Ishikawa (cell line): ENCODE results near the gene LIMK1.

Source experiments
- CEBPB ChIP-seq: IDR thresholded peaks from 2 replicates; pipeline ENCODE4 v1.6.1; 2012
- CREB1 ChIP-seq: IDR thresholded peaks from 2 replicates; pipeline ENCODE4 v1.6.1; 2012; ENCODE audit warnings: low read depth
- EGR1 ChIP-seq: IDR thresholded peaks from 2 replicates; pipeline ENCODE4 v1.6.1; 2012
- EP300 ChIP-seq: IDR thresholded peaks from 2 replicates; pipeline ENCODE4 v1.6.1; 2012; ENCODE audit warnings: borderline replicate concordance
- FOXM1 ChIP-seq: IDR thresholded peaks from 2 replicates; pipeline ENCODE4 v1.6.1; 2012; ENCODE audit warnings: low read depth, borderline replicate concordance
- MAX ChIP-seq: IDR thresholded peaks from 2 replicates; pipeline ENCODE4 v1.6.1; 2012
- NFIC ChIP-seq: IDR thresholded peaks from 2 replicates; pipeline ENCODE4 v1.6.1; 2012
- RAD21 ChIP-seq: IDR thresholded peaks from 2 replicates; pipeline ENCODE4 v1.6.1; 2012; ENCODE audit warnings: low read depth
- REST ChIP-seq: IDR thresholded peaks from 2 replicates; pipeline ENCODE4 v1.6.1; 2012; ENCODE audit warnings: low read depth, mild to moderate bottlenecking
- TAF1 ChIP-seq: IDR thresholded peaks from 2 replicates; pipeline ENCODE4 v1.6.1; 2012; ENCODE audit warnings: low read depth, mild to moderate bottlenecking
- TCF12 ChIP-seq: IDR thresholded peaks from 2 replicates; pipeline ENCODE4 v1.6.1; 2012; ENCODE audit warnings: low read depth
- TEAD4 ChIP-seq: IDR thresholded peaks from 2 replicates; pipeline ENCODE4 v1.6.1; 2012
- USF1 ChIP-seq: IDR thresholded peaks from 2 replicates; pipeline ENCODE4 v1.6.1; 2012
- YY1 ChIP-seq: IDR thresholded peaks from 2 replicates; pipeline ENCODE4 v1.6.1; 2012; ENCODE audit warnings: low read depth
- ZBTB7A ChIP-seq: IDR thresholded peaks from 2 replicates; pipeline ENCODE4 v1.6.1; 2012; ENCODE audit warnings: low read depth

Gene LIMK1

GRCh38 chr7:74083117-74083876 lies at the start of gene LIMK1:
Gene LIMK1 (plus strand): TSS chr7:74083804. CDS start chr7:74083991, 187 bp downstream.
- TF ChIP-seq TAF1, result peak; percentile 41; the same call in 1 of the 2 replicates
- TF ChIP-seq MAX, result peak; percentile 81
- no peak for TF ChIP-seq REST
- TF ChIP-seq EP300, result no peak

- TF ChIP-seq RAD21, result no peak
- TF ChIP-seq YY1, result no peak
- TF ChIP-seq MAX, result no peak
- TF ChIP-seq CEBPB, result no peak
- TF ChIP-seq TAF1, result no peak
- TF ChIP-seq EGR1, result no peak
- TF ChIP-seq FOXM1, result no peak
- no peak for TF ChIP-seq CREB1
- no peak for TF ChIP-seq TCF12
- no peak for TF ChIP-seq EP300
- TF ChIP-seq USF1, result no peak
- no peak for TF ChIP-seq TEAD4
These were observed 46.0 kb upstream of the LIMK1 start for GRCh38 chr7:74037609-74038008.

GRCh38 chr7:74038194-74038961 lies 45.2 kb upstream of the LIMK1 start:
- no peak for TF ChIP-seq TEAD4
- no peak for TF ChIP-seq EGR1
- no peak for TF ChIP-seq MAX
- no peak for TF ChIP-seq TCF12
- TF ChIP-seq USF1, result no peak
- TF ChIP-seq TAF1, result no peak
- no peak for TF ChIP-seq CREB1
- no peak for TF ChIP-seq CEBPB
- no peak for TF ChIP-seq RAD21
- TF ChIP-seq REST, result no peak
- TF ChIP-seq EP300, result no peak
- TF ChIP-seq NFIC, result no peak
- no peak for TF ChIP-seq YY1
- TF ChIP-seq FOXM1, result no peak
- TF ChIP-seq ZBTB7A, result no peak

- TF ChIP-seq MAX (peak; percentile 65), YY1 (no peak), TCF12 (peak; percentile 76; the same call in 1 of the 2 replicates), EGR1 (peak; percentile 73), REST (no peak), TAF1 (no peak), RAD21 (no peak), CEBPB (no peak), TEAD4 (0 out of 2 replicates have a peak, but pooled peaks have one; percentile 6), USF1 (peak; percentile 38; the same call in 1 of the 2 replicates), ZBTB7A (no peak), FOXM1 (no peak), EP300 (no peak; the same call in 1 of the 2 replicates), CREB1 (no peak), NFIC (peak; percentile 50)
These were observed 44.3 kb upstream of the LIMK1 start for GRCh38 chr7:74039337-74039736.
